H1 (cell line): ENCODE measurements around the gene SUPT7L. TPM values are rescaled to one million over a fixed set of nuclear protein-coding genes. Genes with fewer than 3 reads are reported as not detected.

ENCODE experiments used
- CBX5 ChIP-seq: fragments of 300-800, 300-1000 bp; sonication (generic); IDR thresholded peaks from 2 replicates; pipeline ENCODE4 v1.7.1; 2016; ENCODE audit warnings: antibody characterized with exemption, low read length, low read depth
- CREB1 ChIP-seq: IDR thresholded peaks from 2 replicates; pipeline ENCODE4 v1.6.1; 2012; ENCODE audit warnings: inconsistent platforms
- CTCF ChIP-seq, 3 experiments: IDR thresholded peaks; 1 replicate in 2 of 3; 2 replicates in 1 of 3; pipeline versions ENCODE4 v1.5.1 to v1.6.1; 2011; ENCODE audit warnings: low read length in 3 of 3, mild to moderate bottlenecking in 3 of 3, inconsistent platforms in 2 of 3, low read depth in 1 of 3, moderate library complexity in 1 of 3; ENCODE audit not compliant: insufficient read depth in 1 of 3; ENCODE audit errors: control extremely low read depth in 1 of 3
- EZH2 ChIP-seq: fragments of 200-600 bp; sonication (generic); IDR thresholded peaks from 2 replicates; pipeline ENCODE4 v1.7.1; 2012; ENCODE audit warnings: low read depth, mild to moderate bottlenecking, moderate library complexity, low read length, inconsistent platforms; ENCODE audit not compliant: severe bottlenecking
- POLR2A ChIP-seq, 2 experiments: IDR thresholded peaks; 1 replicate in 1 of 2; 2 replicates in 1 of 2; pipeline ENCODE4 v1.6.1; 2011; ENCODE audit warnings: low read depth in 2 of 2, low read length in 2 of 2, mild to moderate bottlenecking in 2 of 2; ENCODE audit errors: control extremely low read depth in 1 of 2
- POU5F1 ChIP-seq: IDR thresholded peaks from 2 replicates; pipeline ENCODE4 v1.6.1; 2011; ENCODE audit warnings: low read depth, mild to moderate bottlenecking, low read length, moderate library complexity
- RAD21 ChIP-seq, 2 experiments: IDR thresholded peaks in 1 of 2; conservative IDR thresholded peaks in 1 of 2; 2 replicates each; pipeline ENCODE4 v1.6.1; 2011; ENCODE audit warnings: low read depth in 2 of 2, low read length in 2 of 2, improper control_type of control experiment in 1 of 2, inconsistent platforms in 1 of 2, mild to moderate bottlenecking in 1 of 2, moderate library complexity in 1 of 2
- RFX5 ChIP-seq: IDR thresholded peaks from 2 replicates; pipeline ENCODE4 v1.6.1; 2011; ENCODE audit warnings: low read depth, low read length, improper control_type of control experiment, borderline replicate concordance
- SAP30 ChIP-seq: fragments of 300-600 bp; sonication (generic); IDR thresholded peaks from 2 replicates; pipeline ENCODE4 v1.7.1; 2012; ENCODE audit warnings: low read length, moderate library complexity, mild to moderate bottlenecking, inconsistent platforms; ENCODE audit not compliant: insufficient read depth, insufficient replicate concordance
- SIRT6 ChIP-seq: IDR thresholded peaks from one replicate; pipeline ENCODE4 v1.7.1; 2012; ENCODE audit warnings: low read length, inconsistent platforms
- SP2 ChIP-seq: IDR thresholded peaks from 2 replicates; pipeline ENCODE4 v1.6.1; 2012; ENCODE audit warnings: mild to moderate bottlenecking, low read length, inconsistent platforms
- SP4 ChIP-seq: IDR thresholded peaks from 2 replicates; pipeline ENCODE4 v1.6.1; 2012; ENCODE audit warnings: low read length, inconsistent platforms
- TAF1 ChIP-seq: IDR thresholded peaks from 2 replicates; pipeline ENCODE4 v1.6.1; 2011; ENCODE audit warnings: mild to moderate bottlenecking, low read depth, low read length
- TAF7 ChIP-seq: optimal IDR thresholded peaks from 2 replicates; pipeline ENCODE3; 2011; ENCODE audit warnings: low read depth, mild to moderate bottlenecking, inconsistent platforms, low read length, moderate library complexity, borderline replicate concordance
- polyA plus RNA-seq, 7 experiments: library from polyadenylated mRNA; depleted of rRNA in 3 of 7; stranded (reverse) in 5 of 7; unstranded in 2 of 7; fragments of >200 nt in 5 of 7; fragments of 200-250 nt in 2 of 7; gene quantifications; 1 replicate in 5 of 7; 2 replicates in 1 of 7; 4 replicates in 1 of 7; pipeline versions ENCODE4 v1.2.1 to v1.2.3, GENCODE V29; 2011 to 2013; ENCODE audit warnings: missing spikeins in 2 of 7, mixed read lengths in 2 of 7
- total RNA-seq: library from RNA; stranded (reverse); fragmentation: NEBNext Ultra II Directional; extraction: Animal tissue kit (Norgen Biotek cat#: 25700); gene quantifications from 2 replicates; pipeline ENCODE4 v1.2.1, GENCODE V29; 2021
- TF ChIP-seq, protein P1 (sequence below): IDR thresholded peaks from 2 replicates; pipeline ENCODE4 v1.6.1; 2012; ENCODE audit warnings: low read length, inconsistent platforms

SUPT7L gene
- total and polyA plus RNA-seq, 2 of the 8 experiments (the other 6 are each of a cell fraction or from before 2014, with no cell fraction given), result 22.2 to 26.6 TPM

DNA sequence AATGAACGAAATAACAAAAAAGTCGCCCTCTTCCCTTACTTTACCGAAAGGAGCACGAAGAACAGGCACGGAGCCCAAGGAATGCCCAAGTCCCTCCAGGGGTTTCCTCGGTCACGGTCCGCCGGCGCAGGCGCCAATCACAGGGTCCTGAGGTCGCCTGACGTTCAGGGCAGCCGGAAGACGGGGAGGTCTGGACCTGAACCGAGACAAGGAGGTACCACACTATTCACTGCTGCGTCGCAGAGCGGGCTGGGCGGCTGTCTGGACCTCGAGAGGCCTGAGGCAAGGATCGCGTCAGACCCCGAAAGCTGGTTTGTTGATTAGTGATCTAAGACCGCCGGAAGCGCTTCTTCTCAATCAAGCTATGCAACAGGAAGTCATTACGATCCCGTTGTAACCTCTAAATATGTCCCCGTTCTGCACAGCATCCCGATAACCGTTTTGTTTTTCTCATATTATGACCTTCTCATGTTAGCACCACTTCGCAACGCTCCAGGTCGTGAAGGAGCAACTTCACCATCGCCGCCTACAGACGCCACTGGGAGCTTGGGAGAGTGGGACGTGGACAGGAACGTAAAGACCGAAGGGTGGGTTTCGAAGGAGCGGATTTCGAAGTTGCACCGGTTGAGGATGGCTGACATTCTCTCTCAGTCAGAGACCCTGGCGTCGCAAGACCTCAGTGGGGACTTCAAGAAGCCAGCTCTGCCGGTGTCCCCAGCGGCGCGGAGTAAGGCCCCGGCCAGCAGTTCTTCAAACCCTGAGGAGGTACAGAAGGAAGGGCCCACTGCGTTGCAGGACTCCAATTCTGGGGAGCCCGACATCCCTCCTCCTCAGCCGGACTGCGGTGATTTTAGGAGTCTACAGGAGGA lies at the start of gene SUPT7L, which contains the start of gene SLC4A1AP (continued):
- TF ChIP-seq, protein P1, sequence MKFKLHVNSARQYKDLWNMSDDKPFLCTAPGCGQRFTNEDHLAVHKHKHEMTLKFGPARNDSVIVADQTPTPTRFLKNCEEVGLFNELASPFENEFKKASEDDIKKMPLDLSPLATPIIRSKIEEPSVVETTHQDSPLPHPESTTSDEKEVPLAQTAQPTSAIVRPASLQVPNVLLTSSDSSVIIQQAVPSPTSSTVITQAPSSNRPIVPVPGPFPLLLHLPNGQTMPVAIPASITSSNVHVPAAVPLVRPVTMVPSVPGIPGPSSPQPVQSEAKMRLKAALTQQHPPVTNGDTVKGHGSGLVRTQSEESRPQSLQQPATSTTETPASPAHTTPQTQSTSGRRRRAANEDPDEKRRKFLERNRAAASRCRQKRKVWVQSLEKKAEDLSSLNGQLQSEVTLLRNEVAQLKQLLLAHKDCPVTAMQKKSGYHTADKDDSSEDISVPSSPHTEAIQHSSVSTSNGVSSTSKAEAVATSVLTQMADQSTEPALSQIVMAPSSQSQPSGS, result peak; percentile 91; the same call in 1 of the 2 replicates
- no peak for TF ChIP-seq SAP30
- TF ChIP-seq TAF1, result peak; percentile 96
- peak; percentile 89; the same call in 1 of the 2 replicates for TF ChIP-seq SP4
- TF ChIP-seq SP2, result no peak
- no peak for TF ChIP-seq EZH2
- peak in 1 of 3 experiments; percentile 5; a peak in 1 of 4 replicates for TF ChIP-seq CTCF (IDR thresholded peaks at IDR 0.05; ENCODE audit: control extremely low read depth in 1 of 3, insufficient read depth in 1 of 3, low read depth in 1 of 3, low read length in 3 of 3)
- peak; percentile 50 for TF ChIP-seq TAF7
- no peak; the same call in 1 of the 2 replicates for TF ChIP-seq RFX5
- TF ChIP-seq POLR2A (IDR thresholded peaks at IDR 0.05; ENCODE audit: control extremely low read depth in 1 of 2, low read depth in 2 of 2, low read length in 2 of 2), result peak; percentile 47 to 88
- peak; percentile 81; the same call in 1 of the 2 replicates for TF ChIP-seq POU5F1
- TF ChIP-seq CBX5, result no peak
- no peak for TF ChIP-seq RAD21 (IDR thresholded peaks at IDR 0.05 in 1 of 2, conservative IDR thresholded peaks at IDR 0.05 in 1 of 2; ENCODE audit: low read depth in 2 of 2, low read length in 2 of 2)
- no peak for TF ChIP-seq SIRT6
- TF ChIP-seq CREB1, result peak; percentile 36
